GM11168 (cell line): ENCODE data around the gene OR52E5.

Experiments used
- in situ Hi-C: fragments of 300-500 bp; cut with MboI; formaldehyde crosslinking; loops from one replicate; pipeline ENCODE4 v1.12.0; 2022; ENCODE audit warnings: low sequenced_read_pairs; ENCODE audit not compliant: unreplicated experiment

OR52E5 gene

GRCh38 chr11:5892908-5893307 lies at the start of gene OR52E5:
TSS of gene OR52E5 (plus strand) at chr11:5893208. CDS start at chr11:5900777, 7,569 bp downstream.
- in situ Hi-C loops: no loop called here

GRCh38 chr11:5846701-5847100 lies 46.3 kb upstream of the OR52E5 start:
- in situ Hi-C loops: no loop called here

GRCh38 chr11:5847711-5848110 lies 45.3 kb upstream of the OR52E5 start:
- in situ Hi-C loops: no loop called here

- in situ Hi-C loops: no loop called here
Measured at GRCh38 chr11:5851002-5851401, 42.0 kb upstream of the OR52E5 start.

- in situ Hi-C loops: no loop called here
Measured at GRCh38 chr11:5857590-5857989, 35.4 kb upstream of the OR52E5 start, which contains the start of gene OR52E8. TSS of gene OR52E8 (minus strand) at chr11:5857690. CDS start at chr11:5857690, 0 bp downstream.

- in situ Hi-C loops: no loop called here
Measured at GRCh38 chr11:5865826-5866225, 27.2 kb upstream of the OR52E5 start.

- in situ Hi-C loops: no loop called here
Measured at GRCh38 chr11:5878564-5878963, 14.4 kb upstream of the OR52E5 start.

- in situ Hi-C loops: no loop called here
Measured at GRCh38 chr11:5880329-5880728, 12.7 kb upstream of the OR52E5 start, which contains the start of gene OR52E4. TSS of gene OR52E4 (plus strand) at chr11:5880629. CDS start at chr11:5884293, 3,664 bp downstream.

GRCh38 chr11:5881756-5882155 lies 11.3 kb upstream of the OR52E5 start:
- in situ Hi-C loops: no loop called here

GRCh38 chr11:5887172-5887571 lies 5.8 kb upstream of the OR52E5 start:
- in situ Hi-C loops: no loop called here

GRCh38 chr11:5887661-5888060 lies 5.3 kb upstream of the OR52E5 start:
- in situ Hi-C loops: no loop called here

- in situ Hi-C loops: no loop called here
Measured at GRCh38 chr11:5891216-5891800, 1.7 kb upstream of the OR52E5 start.

- in situ Hi-C loops: no loop called here
Measured at GRCh38 chr11:5899534-5899933, 6.5 kb downstream of the OR52E5 start.

GRCh38 chr11:5910540-5910939 lies 17.5 kb downstream of the OR52E5 start:
- in situ Hi-C loops: no loop called here

- in situ Hi-C loops: no loop called here
Measured at GRCh38 chr11:5922749-5923426, 29.9 kb downstream of the OR52E5 start.

- in situ Hi-C loops: no loop called here
Measured at GRCh38 chr11:5923427-5923776, 30.4 kb downstream of the OR52E5 start.

- in situ Hi-C loops: no loop called here
Measured at GRCh38 chr11:5923794-5924193, 30.8 kb downstream of the OR52E5 start.

- in situ Hi-C loops: no loop called here
Measured at GRCh38 chr11:5928271-5928670, 35.3 kb downstream of the OR52E5 start.

GRCh38 chr11:5928811-5929210 lies 35.8 kb downstream of the OR52E5 start:
- in situ Hi-C loops: no loop called here

- in situ Hi-C loops: no loop called here
Measured at GRCh38 chr11:5929571-5930368, 36.8 kb downstream of the OR52E5 start.

GRCh38 chr11:5930614-5931013 lies 37.6 kb downstream of the OR52E5 start:
- in situ Hi-C loops: no loop called here
